ENCODE results near the gene GRK2.

The GRK2 gene

GRCh38 chr11:67270256-67271204 is 4.3 kb downstream of the GRK2 start:
- no peak for DNase-seq (ENCODE audit: low spot score)

GRCh38 chr11:67271205-67271540 is 4.9 kb downstream of the GRK2 start:
- DNase-seq (ENCODE audit: low spot score) = no peak

- DNase-seq (ENCODE audit: low spot score) = no peak
These were observed 5.4 kb downstream of the GRK2 start for GRCh38 chr11:67271541-67272284.

- DNase-seq (ENCODE audit: low spot score) = no peak
These were observed 6.3 kb downstream of the GRK2 start for GRCh38 chr11:67272327-67273259.

GRCh38 chr11:67273260-67273990 is 7.2 kb downstream of the GRK2 start:
- DNase-seq (ENCODE audit: low spot score) = no peak

- DNase-seq (ENCODE audit: low spot score) = no peak
These were observed 8.7 kb downstream of the GRK2 start for GRCh38 chr11:67274768-67275605.

- no peak for DNase-seq (ENCODE audit: low spot score)
These were observed 9.5 kb downstream of the GRK2 start for GRCh38 chr11:67275606-67276409.

- no peak for DNase-seq (ENCODE audit: low spot score)
These were observed 10.5 kb downstream of the GRK2 start for GRCh38 chr11:67276781-67277230.

- DNase-seq (ENCODE audit: low spot score) = peak; percentile 64
These were observed 11.1 kb downstream of the GRK2 start for GRCh38 chr11:67277231-67277961.

GRCh38 chr11:67278135-67278938 is 12.1 kb downstream of the GRK2 start:
- DNase-seq (ENCODE audit: low spot score) = no peak

GRCh38 chr11:67278939-67279588 is 12.8 kb downstream of the GRK2 start:
- no peak for DNase-seq (ENCODE audit: low spot score)

- DNase-seq (ENCODE audit: low spot score) = no peak
These were observed 13.5 kb downstream of the GRK2 start for GRCh38 chr11:67279589-67280340.

- DNase-seq (ENCODE audit: low spot score) = no peak
These were observed 14.1 kb downstream of the GRK2 start for GRCh38 chr11:67280341-67280787.

- DNase-seq (ENCODE audit: low spot score) = no peak
These were observed 14.7 kb downstream of the GRK2 start for GRCh38 chr11:67280788-67281551.

- DNase-seq (ENCODE audit: low spot score) = no peak
These were observed 15.4 kb downstream of the GRK2 start for GRCh38 chr11:67281552-67282150.
